UCSD-AML1 (cell line): ENCODE data around the gene HDAC10.
A peak's percentile ranks its signal among the peaks of the same experiment; 100 is the strongest.

Experiments used
- DNase-seq: peaks from one replicate; lab custom pipeline; 2025; ENCODE audit not compliant: unreplicated experiment; lab: John Stamatoyannopoulos, UW

HDAC10 gene, protein sequence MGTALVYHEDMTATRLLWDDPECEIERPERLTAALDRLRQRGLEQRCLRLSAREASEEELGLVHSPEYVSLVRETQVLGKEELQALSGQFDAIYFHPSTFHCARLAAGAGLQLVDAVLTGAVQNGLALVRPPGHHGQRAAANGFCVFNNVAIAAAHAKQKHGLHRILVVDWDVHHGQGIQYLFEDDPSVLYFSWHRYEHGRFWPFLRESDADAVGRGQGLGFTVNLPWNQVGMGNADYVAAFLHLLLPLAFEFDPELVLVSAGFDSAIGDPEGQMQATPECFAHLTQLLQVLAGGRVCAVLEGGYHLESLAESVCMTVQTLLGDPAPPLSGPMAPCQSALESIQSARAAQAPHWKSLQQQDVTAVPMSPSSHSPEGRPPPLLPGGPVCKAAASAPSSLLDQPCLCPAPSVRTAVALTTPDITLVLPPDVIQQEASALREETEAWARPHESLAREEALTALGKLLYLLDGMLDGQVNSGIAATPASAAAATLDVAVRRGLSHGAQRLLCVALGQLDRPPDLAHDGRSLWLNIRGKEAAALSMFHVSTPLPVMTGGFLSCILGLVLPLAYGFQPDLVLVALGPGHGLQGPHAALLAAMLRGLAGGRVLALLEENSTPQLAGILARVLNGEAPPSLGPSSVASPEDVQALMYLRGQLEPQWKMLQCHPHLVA

DNA sequence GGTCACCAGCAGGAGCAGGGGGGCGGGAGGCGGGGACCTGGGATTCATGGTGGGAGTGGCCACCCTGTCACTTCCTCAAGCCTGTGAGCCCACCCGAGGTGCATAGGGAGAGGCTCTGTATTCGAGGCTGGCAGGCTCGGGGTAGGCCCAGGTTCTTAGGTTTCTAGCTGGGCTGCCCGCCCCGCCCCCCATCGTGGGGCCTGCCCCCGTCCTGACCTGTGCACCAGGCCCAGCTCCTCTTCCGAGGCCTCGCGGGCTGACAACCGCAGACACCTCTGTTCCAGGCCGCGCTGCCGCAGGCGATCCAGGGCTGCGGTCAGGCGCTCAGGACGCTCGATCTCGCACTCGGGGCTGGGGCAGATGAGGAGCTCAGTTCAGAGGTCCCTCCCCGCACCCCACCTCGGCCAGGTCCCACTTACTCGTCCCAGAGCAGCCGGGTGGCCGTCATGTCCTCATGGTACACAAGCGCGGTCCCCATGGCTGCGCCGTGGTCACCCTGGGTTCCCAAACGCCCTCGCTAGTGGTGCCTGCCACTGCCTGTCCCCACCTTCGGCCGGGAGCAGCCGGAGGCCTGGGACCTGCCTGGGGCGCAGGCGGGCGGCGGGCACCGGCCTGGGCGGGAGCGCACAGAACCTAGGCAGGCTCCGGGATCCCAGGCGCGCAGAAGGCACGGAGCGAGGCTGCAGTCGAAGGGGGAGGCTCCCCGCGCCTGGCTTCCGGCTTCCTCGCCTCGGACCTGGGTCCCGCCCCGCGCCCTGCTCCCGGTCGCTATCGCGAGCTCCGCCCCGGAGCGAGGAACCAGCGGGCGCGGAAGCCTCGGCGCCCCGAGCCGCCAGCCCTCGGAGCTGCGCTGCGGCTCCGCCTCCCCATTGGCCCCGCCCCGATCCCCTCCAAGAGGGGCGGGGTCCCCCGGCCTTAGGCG lies at the start of gene HDAC10:
HDAC10 (minus strand) TSS at position 711 of the 922 bp plus-strand sequence; CDS start at position 478, 233 bp downstream.
- peak; percentile 88 for DNase-seq

DNA sequence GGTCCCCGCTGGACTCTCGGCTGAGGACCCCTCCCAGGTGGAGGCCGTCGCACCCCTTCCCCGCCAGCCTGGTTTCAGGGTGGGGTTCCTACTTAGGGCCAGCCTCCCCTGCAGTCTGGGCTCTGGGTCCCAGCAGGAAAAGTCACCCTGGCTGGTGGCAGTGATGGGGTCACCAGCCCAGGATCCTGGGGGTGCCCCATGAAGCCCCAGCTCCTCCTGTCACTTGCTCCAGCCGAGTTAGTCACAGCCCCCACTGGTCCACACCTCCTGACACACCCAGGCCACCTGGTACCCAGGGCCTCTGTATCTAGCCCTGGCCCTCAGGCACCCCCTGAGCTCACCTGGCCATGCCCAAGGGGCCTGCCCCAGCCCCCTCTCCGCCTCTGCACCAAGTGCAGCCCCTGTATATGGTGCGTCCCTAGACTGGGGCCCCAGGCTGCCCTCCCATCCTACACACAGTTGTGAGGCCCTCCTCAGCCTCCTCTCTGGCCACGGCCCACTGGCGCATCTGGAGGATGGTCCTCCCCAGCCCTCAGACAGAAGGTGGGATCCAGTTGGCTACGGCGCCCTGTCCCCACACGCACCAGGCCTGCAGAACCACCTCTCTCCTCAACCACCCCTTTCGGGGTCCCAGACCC lies 49.7 kb upstream of the HDAC10 start:
- DNase-seq, result no peak

DNA sequence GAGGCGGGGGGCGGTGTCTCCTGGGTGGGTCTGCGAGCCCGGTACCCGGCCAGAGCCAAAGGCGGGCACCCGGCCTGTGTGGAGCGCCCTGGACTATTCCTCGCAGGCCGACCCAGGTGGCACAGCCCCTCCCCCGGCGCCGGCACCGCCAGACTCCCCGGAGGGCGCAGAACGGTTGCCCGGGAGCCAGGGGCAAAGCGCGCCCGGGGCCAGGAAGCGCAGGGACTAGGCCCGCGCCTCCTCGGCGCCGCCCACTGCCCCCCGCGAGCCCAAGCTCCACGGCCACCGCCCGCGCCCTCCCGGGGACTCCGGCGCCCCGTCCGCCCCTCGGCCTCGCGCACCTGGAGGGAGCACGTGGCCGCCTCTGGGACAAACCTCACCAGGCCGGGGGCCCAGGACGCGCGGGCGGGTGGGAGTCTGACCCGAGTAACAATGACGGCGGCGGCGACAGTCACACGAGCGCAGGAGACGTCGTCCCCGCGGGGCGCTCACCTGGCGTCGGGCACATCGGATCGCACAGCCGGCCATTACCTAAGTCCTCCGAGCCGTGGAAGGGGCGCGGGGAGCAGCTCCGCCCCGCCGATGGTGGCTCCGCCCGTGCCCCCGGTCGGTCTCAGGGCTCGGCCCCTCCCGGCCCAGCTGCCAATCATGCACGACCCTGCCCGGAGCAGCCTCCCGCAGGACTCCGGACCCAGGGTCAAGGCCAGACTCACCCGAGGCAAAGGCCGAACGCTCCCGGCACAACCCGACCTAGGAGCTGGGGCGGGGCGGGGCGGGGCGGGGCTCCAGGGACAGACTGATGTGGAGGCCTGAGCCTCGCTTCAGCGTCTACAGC lies 48.9 kb upstream of the HDAC10 start:
- DNase-seq, result no peak

DNA sequence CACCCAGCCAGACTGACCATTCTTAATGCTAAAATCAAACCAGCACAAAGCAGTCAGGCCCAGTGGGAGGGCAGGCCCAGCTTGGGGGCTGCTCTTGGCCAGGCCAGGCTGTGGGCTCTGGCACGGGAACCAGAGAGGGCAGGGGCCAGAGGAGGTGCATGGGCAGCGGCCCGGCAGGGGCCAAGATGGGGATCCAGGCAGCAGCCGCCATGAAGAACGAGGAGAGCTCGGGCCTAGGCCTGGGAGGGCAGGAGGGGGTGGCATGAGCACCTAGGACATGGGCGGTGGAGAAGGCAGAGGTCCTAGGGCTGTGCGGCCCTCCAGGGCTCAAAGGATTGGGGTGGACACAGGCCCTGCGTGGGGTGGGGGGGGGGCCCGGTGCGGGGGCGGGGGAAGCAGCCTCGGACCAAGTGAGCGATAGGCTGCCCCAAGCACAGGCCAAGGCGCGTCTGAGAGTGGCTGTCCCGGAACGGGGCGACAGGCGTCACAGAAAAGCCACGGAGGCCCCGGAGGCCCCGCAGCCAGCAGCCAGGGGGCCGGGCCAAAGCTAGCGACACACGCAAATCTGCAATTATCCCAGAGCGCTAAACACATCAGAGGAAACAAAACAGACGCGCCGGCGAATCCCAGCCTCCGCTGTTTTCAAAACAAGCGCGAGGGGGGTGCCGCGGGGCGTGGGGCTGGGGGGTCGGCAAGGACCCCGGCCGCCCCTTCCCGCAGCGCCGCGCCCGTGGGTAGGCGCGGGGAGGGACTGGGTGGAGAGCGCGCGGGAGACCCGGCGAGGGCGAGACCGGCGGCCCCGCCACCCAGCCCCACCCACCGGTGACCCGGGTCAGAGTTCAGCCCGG lies 48.1 kb upstream of the HDAC10 start:
- DNase-seq, result no peak

DNA sequence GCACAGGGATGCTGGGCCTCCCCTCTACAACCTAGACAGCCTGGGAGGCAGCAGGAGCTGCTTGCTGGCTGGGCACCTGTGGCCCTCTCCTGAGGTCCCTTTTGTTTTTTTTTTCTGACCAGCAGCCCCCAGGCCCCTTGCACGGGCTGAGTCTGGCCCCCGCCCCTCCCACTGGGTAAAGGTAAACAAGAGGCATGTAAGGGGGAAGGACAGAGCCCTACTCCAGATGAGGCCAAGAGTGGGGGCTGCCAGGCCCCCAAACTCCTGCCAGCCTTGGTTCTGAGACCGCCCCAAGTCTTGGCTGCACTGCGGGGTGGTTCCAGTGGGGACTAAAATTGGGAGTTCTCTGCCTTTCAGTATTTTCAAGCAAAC lies 47.2 kb upstream of the HDAC10 start:
- no peak for DNase-seq

DNA sequence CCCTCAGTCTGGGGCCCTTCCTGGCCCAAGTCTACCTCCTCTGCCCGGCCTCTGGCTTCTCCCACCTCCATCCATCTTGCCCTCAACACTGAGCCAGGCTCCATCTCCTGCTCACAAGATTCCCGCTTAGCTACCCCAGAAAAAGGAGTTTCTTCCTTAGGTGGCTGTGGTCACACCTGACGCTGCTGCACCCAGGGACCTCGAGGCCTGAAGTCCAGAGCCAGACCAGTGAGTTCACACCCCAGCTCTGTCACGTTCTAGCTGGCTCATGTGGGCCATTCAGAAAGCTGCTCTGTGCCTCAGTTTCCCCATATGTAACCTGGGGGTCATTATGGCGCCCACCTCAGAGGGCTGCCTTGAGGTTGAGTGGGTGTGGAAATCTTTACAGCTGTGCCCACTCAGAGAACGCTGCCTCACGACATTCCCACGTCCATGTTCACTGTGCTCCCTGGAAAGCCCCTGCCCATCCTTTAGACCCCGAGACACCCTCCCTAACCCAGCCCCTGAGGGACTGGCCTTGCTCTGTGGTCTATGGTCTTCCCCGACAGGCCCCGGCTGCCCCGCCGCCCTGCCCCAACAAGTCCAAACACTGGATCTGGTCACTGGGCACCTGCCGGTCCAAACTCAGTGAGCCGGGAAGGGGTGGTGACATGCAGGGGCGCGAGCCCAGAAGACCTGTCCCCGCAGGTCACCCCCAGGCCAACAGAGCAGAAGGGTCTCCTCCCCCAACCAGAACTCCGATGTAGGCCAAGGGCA lies 46.6 kb upstream of the HDAC10 start:
- no peak for DNase-seq

DNA sequence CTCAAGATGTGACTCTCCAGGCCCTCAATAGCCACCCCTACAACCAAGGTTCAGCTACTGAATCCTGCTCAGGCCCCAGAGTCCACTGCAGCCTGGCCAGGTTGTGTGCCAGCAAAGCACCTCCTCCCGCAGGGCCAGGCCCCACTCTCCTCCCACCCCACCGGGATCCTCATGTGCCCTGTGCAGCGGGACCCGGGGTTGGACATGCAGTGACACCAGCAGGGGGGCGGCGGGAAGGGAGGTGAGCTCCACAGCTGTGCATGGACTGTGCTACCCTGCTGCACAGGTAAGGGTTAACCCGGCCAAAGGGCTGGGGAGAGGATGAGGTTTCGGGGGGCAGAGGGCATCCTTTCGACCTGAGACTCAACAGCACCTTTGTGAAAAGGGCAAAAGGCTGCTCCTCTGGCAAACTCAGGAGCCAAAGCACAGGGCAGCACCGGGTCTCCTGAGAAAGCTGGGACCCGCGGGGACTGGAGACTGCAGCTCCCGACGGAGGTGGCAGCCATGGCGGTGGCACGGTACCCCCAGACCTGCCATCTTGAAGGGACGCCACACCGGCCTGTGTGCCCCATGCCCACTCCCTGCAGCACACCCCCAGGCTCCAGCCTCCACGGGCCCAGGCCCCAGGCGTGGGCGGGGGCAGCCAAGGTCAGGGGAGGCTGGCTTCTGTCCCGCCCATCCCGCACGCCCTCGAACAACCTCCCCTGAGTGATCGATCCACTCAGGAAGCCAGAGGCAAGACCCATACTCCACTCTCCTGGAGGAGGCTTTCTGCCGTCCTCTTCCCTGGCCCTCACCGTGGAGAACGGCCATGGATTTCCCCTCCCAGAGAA lies 45.8 kb upstream of the HDAC10 start:
- no peak for DNase-seq

DNA sequence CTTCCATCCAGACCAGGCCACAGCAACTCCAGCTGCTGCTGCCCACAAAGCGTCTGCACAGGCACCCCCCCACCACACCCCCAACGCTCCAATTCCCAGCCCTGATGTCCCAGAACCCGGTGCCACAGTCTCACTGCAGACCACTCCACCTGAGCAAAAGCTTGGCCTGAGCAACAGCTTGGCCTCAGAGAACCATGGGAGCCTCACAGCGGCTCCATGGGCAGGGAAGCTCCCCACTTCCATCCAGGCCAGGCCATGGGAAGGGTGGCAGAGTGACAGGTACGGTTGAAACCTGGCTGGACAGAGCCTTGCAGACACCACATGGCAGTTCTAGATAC lies 43.2 kb upstream of the HDAC10 start:
- DNase-seq, result no peak

DNA sequence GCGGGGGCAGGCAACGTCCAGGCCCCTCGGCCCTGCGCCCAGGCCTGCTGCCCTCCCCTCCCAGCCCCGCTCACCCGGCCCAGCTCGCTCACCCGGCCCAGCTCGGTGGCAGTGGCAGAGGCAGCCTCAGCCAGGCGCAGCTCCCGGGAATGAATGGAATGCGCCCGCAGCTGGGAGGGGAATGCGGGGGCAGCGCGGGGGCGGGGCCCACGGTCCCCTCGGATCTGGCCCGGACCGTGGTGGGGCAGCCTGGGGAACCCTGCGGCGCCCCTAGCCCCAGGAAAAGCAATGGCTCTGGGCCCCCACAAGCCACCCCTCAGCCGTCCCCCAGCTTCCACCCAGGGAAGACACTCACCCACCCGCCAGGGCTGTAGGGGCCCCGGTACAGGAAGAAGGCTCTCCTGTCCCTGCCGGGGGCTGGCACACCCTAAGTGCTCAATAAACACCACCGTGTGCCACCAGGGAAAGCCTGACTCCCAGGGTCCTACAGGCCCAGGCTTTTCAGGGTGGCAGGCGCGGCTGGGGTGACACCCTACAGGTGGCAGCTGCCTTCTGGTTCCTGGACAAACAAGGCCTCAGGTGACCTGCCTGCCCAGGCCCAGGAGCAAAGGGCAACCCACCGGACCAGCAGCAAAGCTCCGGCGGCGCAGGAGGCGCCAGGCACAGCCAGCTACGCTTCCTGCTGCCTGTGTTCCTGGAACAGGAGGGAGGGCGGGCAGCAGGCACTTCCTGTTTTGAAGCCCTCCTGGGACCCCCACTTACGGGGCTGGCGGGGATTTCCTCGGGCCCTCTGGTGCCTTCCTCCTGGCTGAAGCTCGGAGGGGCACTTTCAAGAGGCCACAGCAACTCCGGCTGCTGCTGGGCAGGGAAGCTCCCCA lies 42.6 kb upstream of the HDAC10 start:
- peak; percentile 72 for DNase-seq

DNA sequence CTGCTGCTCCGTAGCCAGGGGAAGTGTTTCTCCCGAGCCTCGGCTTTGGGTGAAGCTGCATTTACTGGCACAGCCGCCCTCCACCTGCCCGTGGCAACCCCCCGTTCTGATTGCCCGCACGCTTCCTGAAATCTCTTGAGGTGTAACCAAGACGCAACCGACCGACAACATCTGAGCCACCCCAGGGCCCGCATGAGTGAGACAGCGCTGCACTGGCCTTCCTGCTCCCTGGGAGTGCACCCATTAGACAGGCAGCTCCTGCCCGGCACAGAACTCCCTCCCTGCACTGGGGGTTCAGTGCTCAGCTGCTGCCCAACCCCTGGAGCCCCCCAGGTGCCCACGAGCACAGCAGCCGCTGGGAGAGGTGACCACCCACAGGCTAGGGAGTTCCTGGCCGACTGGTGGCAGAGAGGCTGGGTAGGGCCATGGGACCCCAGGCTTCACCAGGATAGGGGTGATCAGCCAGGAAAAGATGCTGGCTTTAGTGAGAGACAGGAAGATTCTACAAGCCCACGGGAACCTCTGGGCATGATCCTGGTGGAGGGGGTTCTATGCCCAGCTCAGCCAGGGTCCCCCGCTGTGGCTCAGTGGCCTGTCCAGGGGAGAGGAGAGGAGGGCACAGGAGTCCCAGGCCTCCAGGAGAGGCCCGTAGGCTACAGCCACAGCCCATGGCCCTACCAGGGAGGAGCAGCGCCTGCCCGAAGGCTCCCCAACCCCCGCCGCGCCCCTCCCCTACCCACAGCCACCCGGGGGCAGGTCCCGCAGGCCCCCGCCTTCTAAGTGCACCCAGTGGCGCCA lies 41.8 kb upstream of the HDAC10 start:
- DNase-seq, result no peak

DNA sequence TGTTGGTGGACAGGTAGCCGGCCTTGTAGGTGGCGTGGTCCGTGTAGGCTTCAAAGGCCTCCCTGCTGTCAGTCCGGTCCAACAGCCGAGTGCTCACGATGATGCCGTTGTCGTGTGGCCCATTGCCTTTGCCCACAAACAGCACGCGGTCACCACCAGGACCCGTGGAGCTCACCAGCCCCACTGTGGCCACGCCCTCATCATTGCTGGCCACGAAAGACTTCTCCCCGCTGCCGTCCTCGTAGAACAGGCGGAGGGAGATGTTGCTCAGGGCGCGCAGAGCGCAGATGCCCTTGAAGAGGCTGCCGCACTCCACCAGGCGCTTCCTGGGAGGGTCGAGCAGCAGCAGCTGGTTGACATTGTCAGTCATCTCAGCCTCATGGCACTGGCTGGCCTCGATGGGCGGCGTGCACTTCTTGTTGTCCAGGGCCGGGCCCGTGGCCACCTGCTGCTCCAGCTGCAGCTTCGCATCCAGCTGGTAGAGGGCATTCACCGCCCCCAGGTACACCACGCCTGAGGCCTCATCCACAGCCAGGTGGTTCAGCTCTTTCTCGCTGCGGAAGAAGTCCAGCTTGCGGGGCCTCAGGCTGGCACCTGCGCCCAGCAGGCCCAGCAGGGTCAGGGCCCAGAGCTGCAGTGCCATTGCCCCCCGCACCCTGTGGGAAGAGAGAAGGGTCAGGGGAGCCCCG lies 39.0 kb upstream of the HDAC10 start:
- DNase-seq, result no peak

DNA sequence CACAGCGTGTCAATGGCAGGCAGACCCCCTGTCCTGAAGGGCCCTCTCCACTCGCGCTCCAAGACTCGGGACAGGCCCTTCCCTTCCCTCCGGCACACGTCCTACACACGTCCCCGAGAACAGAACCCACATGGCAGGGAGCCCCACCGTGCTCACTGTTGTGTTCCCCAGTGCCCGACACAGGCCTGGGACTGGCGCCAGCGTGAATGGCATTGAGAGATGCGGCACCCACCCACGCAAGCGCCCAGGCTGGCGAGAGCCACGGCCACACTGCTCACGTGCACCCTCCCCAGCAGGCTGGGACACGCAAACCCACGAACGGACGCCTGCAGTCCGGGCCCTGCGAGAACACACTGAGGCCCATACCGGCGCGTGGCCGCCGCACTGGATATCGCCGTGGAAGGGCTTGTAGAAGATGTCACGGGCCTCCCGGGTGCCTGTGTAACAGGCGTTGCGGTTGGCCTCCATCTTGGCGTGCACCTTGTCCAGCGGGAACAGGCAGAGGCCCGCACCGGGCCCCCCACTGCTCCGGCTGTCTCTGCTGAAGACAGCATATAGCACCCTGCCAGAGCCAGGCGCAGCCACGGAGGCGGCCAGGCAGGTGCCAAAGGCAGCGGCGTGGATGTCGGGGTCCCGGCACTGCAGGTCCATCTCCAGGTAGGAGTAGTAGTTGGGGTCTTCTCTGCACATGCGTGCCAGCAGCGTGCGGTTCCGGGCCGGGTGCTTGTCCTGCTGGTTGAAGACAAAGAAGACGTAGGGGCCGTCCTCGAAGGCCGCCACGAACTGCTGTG lies 38.3 kb upstream of the HDAC10 start:
- DNase-seq, result no peak

DNA sequence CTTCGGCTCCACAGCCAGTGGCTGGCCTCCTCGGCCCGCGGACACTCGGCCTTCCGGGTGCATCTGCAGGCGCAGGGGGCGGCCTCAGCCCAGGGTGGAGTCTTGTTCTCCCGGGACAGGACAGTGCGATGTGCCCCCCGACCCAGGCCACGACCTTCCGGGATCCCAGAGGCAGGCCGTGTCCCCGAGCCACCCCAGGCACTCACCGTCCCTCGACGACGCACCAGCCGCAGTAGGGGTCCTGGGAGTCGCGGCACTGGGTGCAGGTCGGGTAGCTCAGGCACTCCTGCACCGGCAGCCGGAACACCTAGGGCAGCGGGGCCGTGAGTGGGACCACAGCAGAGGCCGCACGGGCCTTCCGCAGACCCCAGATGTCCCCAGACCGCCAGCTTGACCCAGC lies 36.7 kb upstream of the HDAC10 start:
- DNase-seq, result no peak

DNA sequence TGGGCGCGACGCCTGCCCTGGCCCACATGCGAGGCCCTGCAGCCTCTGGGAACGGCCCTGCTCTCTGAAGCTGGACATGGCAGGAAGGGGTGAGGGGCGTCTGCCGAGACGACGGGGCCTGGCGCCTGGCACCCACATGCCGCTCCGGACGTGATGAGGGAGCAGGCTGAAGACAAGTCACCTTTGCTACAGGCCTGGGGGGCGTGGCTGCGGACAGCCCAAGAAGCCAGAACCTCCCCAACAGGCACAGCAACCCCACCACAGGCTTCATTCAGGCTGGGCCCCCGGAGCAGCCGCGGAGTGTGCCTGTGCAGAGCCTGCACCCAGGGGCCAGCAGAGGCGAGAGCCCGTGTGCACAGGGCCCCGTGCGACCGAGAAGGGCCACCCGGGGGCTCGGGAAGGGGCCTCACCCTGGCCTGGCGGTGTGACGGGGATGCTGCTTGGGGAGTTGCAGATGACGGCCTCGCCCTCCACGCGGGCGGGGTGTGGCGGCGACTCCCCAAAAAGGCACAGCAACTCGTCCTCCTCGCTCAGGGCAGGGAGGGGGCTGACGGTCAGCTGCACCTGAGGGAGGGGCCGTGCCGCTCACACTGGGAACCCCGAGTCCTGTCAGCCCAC lies 35.7 kb upstream of the HDAC10 start:
- no peak for DNase-seq
